Uterus (tissue), 4 donors: ENCODE measurements around the gene COPZ1. TPM values are rescaled to one million over a fixed set of nuclear protein-coding genes. Genes with fewer than 3 reads are reported as not detected.
A peak's percentile ranks its signal among the peaks of the same experiment; 100 is the strongest.

Experiments used
- DNase-seq, 2 donors: peaks; one replicate each; pipeline ENCODE4 v3.0.0-alpha.2; 2019 to 2020
- H3K27ac ChIP-seq, 2 donors: fragments of 200-600 bp; sonication (generic); 1 replicate in 1 of 2; 2 replicates in 1 of 2; pipeline ENCODE4 v1.5.1; 2016 to 2018
- H3K27me3 ChIP-seq, 2 donors: fragments of 200-600 bp; sonication (generic); one replicate each; pipeline ENCODE4 v1.5.1; 2018 to 2019; ENCODE audit warnings: control low read depth in 1 of 2
- H3K36me3 ChIP-seq, 2 donors: fragments of 200-600 bp; sonication (generic); one replicate each; pipeline ENCODE4 v1.5.1; 2019; ENCODE audit warnings: control low read depth in 1 of 2
- H3K4me1 ChIP-seq, 2 donors: fragments of 200-600 bp; sonication (generic); one replicate each; pipeline ENCODE4 v1.5.1; 2018 to 2019; ENCODE audit warnings: control low read depth in 1 of 2
- H3K4me3 ChIP-seq, 2 donors: fragments of 200-600 bp; sonication (generic); 1 replicate in 1 of 2; 2 replicates in 1 of 2; pipeline ENCODE4 v1.5.1; 2018 to 2019; ENCODE audit warnings: mild to moderate bottlenecking in 1 of 2
- H3K9me3 ChIP-seq, 2 donors: fragments of 200-600 bp; sonication (generic); one replicate each; pipeline ENCODE4 v1.5.1; 2019; ENCODE audit warnings: control low read depth in 1 of 2
- POLR2A ChIP-seq, 2 donors: fragments of 450-650 bp; IDR thresholded peaks; one replicate each; pipeline ENCODE4 v1.6.1; 2016; ENCODE audit warnings: antibody characterized with exemption in 2 of 2, mild to moderate bottlenecking in 1 of 2, moderate library complexity in 1 of 2
- intact Hi-C: fragments of 100-400 bp; cut with DNase I; formaldehyde crosslinking; loops from one replicate; pipeline ENCODE4 v1.15.1; 2023; ENCODE audit warnings: low total_unique reads
- total RNA-seq, 4 donors: library from RNA; depleted of rRNA in 3 of 4; stranded (reverse); fragments of >200 nt in 3 of 4; gene quantifications; one replicate each; pipeline versions ENCODE4 v1.1.0 to v1.2.4, GENCODE V29; 2014 to 2023
- TF ChIP-seq, protein P1 (sequence below), 4 experiments: fragments of 200-600 bp in 2 of 4; fragments of 450-650 bp in 2 of 4; sonication (generic) in 2 of 4; IDR thresholded peaks; one replicate each; pipeline ENCODE4 v1.5.1; 2016 to 2019; ENCODE audit warnings: antibody characterized with exemption in 4 of 4, mild to moderate bottlenecking in 2 of 4, moderate library complexity in 1 of 4
- donor health status: DM: yes; HTN: yes; CAD: no.

Gene COPZ1
- total RNA-seq, 4 donors from 2014 or later: 32.3 to 141 (median 120) TPM

- peaks cover 12 to 13% of the 10 kb centered on the region in 2 donors for H3K4me1 ChIP-seq
- H3K4me3 ChIP-seq: no peak overlapping the region
- H3K27me3 ChIP-seq: no peaks in the 10 kb centered on the region
- no peaks in the 10 kb centered on the region for H3K36me3 ChIP-seq
- no peak for DNase-seq
- TF ChIP-seq, protein P1, sequence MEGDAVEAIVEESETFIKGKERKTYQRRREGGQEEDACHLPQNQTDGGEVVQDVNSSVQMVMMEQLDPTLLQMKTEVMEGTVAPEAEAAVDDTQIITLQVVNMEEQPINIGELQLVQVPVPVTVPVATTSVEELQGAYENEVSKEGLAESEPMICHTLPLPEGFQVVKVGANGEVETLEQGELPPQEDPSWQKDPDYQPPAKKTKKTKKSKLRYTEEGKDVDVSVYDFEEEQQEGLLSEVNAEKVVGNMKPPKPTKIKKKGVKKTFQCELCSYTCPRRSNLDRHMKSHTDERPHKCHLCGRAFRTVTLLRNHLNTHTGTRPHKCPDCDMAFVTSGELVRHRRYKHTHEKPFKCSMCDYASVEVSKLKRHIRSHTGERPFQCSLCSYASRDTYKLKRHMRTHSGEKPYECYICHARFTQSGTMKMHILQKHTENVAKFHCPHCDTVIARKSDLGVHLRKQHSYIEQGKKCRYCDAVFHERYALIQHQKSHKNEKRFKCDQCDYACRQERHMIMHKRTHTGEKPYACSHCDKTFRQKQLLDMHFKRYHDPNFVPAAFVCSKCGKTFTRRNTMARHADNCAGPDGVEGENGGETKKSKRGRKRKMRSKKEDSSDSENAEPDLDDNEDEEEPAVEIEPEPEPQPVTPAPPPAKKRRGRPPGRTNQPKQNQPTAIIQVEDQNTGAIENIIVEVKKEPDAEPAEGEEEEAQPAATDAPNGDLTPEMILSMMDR (IDR thresholded peaks at IDR 0.05): peak in 1 of 4 experiments; percentile 20
- TF ChIP-seq POLR2A (IDR thresholded peaks at IDR 0.05): no peak
- H3K9me3 ChIP-seq: no peaks in the 10 kb centered on the region
- H3K27ac ChIP-seq: no peak overlapping the region
- intact Hi-C loops: no loop called here
Observed at GRCh38 chr12:54285150-54286041, 39.5 kb upstream of the COPZ1 start.

GRCh38 chr12:54286042-54287030, 38.6 kb upstream of the COPZ1 start:
- DNase-seq: no peak
- no peak overlapping the region for H3K4me3 ChIP-seq
- TF ChIP-seq, protein P1 (IDR thresholded peaks at IDR 0.05): no peak
- TF ChIP-seq POLR2A (IDR thresholded peaks at IDR 0.05): no peak
- no peaks in the 10 kb centered on the region for H3K27me3 ChIP-seq
- intact Hi-C loops: no loop called here
- H3K36me3 ChIP-seq: no peaks in the 10 kb centered on the region
- no peak overlapping the region for H3K27ac ChIP-seq
- H3K9me3 ChIP-seq: no peaks in the 10 kb centered on the region
- peaks cover 12 to 13% of the 10 kb centered on the region in 2 donors for H3K4me1 ChIP-seq

DNA sequence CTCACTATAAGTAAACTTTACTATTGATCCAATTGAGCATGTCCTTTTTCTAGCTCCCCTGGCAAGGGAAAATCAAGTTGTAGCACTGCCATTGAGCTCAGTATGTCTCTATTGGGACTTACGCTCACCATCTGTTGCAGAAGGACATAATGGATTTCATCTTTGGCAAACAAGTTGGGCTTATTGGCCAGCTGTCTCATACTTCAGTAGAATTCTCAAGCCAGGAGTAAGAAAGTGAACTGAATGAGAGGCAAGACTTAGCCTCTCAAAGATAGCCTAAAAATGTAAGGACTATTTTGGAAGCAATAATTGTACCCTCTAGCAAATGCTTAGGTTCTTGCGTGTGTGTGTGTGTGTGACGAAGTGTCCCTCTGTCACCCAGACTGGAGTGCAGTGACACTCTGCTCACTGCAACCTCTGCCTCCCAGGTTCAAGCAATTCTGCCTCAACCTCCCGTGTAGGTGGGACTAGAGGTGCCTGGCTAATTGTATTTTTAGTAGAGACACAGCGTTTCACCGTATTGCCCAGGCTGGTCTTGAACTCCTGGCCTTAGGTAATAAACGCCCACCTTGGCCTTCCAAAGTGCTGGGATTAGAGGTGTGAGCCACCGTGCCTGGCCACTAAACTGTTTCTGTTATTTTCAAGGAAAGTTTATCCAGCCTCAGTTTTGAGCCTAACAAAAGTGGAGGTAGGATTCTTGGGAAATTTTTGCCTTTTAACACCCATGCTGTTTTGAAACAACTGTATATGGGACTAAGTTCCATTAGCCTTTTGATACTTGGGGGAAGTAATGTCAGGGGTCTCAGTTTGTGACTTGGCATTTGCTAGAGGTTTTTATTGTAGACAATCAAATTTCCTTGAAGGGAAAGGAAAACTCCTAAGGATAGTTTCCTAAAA, 37.4 kb upstream of the COPZ1 start:
- H3K4me3 ChIP-seq: no peak overlapping the region
- no peak overlapping the region for H3K27ac ChIP-seq
- intact Hi-C loops: no loop called here
- H3K4me1 ChIP-seq: peaks cover 7 to 13% of the 10 kb centered on the region in 2 donors
- no peaks in the 10 kb centered on the region for H3K36me3 ChIP-seq
- TF ChIP-seq, protein P1 (IDR thresholded peaks at IDR 0.05): no peak
- TF ChIP-seq POLR2A (IDR thresholded peaks at IDR 0.05): no peak
- H3K9me3 ChIP-seq: no peaks in the 10 kb centered on the region
- DNase-seq: no peak
- no peaks in the 10 kb centered on the region for H3K27me3 ChIP-seq

DNA sequence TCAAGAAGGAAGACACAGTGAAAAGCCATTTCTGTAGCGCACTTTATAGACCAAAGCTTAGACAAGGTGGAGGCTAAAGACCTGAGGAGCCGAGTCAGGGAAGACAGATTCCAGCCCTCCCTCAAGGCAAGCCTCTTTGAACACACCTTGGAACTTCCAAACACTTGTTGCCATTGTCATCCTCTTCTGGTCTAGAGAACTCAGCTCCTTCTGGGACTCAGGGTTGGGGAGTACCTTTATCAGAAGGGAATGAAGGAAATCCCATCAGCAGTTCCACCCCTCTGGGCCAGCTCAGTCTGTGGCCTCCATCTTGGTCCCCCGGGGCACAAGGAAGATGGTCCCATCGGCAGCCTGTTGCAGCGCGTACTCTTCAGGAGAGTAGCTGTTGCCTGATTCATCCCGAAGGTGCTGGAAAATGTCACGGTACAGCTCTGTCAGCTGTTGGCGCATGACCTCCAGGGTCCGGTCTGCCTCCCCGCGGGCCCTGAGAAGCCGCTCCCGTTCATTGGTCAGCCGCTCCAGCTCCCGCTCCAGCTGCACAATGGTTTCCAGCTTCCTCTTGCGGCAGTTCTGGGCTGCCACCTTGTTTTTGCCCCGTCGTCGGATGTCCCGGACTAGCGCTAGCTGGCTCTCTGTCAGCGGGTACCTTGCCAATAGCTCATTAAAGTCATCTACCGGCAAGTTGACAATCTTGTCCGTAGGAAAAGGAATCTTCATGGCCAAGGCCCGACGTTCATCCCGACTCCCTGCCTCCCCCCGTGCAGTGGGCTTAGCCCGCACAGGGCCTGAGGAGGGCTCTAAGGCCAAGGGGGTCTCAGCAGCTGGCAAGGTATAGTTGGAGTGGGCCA, 32.6 kb upstream of the COPZ1 start:
- no peak overlapping the region for H3K4me3 ChIP-seq
- no peaks in the 10 kb centered on the region for H3K4me1 ChIP-seq
- intact Hi-C loops: loop anchor here (10.0 kb wide), 1 partner anchor 72 kb away; the partner anchor contains the start of gene GPR84
- TF ChIP-seq POLR2A (IDR thresholded peaks at IDR 0.05): no peak
- TF ChIP-seq, protein P1 (IDR thresholded peaks at IDR 0.05): no peak
- no peaks in the 10 kb centered on the region for H3K36me3 ChIP-seq
- H3K9me3 ChIP-seq: no peaks in the 10 kb centered on the region
- no peak overlapping the region for H3K27ac ChIP-seq
- H3K27me3 ChIP-seq: no peaks in the 10 kb centered on the region
- DNase-seq: no peak
